HG03039 (cell line): ENCODE measurements around the gene ADAM19.

Experiments
- ATAC-seq: cut with Tn5 transposase; IDR thresholded peaks from one replicate; pipeline ENCODE4 v1.9.1; 2021; ENCODE audit warnings: mild to moderate bottlenecking, moderate library complexity; ENCODE audit not compliant: unreplicated experiment

The ADAM19 gene, protein sequence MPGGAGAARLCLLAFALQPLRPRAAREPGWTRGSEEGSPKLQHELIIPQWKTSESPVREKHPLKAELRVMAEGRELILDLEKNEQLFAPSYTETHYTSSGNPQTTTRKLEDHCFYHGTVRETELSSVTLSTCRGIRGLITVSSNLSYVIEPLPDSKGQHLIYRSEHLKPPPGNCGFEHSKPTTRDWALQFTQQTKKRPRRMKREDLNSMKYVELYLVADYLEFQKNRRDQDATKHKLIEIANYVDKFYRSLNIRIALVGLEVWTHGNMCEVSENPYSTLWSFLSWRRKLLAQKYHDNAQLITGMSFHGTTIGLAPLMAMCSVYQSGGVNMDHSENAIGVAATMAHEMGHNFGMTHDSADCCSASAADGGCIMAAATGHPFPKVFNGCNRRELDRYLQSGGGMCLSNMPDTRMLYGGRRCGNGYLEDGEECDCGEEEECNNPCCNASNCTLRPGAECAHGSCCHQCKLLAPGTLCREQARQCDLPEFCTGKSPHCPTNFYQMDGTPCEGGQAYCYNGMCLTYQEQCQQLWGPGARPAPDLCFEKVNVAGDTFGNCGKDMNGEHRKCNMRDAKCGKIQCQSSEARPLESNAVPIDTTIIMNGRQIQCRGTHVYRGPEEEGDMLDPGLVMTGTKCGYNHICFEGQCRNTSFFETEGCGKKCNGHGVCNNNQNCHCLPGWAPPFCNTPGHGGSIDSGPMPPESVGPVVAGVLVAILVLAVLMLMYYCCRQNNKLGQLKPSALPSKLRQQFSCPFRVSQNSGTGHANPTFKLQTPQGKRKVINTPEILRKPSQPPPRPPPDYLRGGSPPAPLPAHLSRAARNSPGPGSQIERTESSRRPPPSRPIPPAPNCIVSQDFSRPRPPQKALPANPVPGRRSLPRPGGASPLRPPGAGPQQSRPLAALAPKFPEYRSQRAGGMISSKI

DNA sequence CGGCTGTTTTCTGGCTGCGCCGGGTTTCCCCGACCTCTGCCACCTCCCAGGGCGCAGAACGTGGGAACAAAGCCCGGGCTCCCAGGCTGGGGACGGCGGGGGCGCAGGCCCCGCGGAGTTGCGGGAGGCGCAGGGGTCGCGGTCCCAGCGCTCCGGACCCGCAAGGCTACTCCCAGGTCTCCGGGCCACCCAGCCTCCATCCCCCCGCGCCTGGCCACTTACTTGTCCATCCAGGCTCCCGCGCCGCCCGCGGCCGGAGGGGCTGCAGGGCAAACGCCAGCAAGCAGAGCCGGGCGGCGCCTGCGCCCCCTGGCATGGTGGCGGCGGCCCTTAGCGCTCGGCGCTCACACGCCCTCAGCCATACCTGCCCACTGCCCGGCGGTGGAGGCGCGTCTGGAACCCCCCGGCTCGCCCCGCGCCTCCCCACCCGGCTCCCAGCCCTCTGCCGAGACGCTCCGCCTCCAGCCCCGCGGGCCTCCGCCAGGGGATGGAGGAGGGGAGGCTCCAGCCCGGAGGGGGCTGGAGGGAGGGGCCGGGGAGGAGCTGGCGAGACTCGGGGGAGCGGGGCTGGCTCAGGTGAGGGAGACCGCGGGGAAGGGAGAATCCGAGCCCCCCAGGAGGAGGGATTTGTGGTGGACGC lies at the start of gene ADAM19:
TSS of gene ADAM19 (minus strand) at position 395 of the 640 bp plus-strand sequence. CDS start at position 316, 79 bp downstream.
- ATAC-seq, result peak; percentile 41

DNA sequence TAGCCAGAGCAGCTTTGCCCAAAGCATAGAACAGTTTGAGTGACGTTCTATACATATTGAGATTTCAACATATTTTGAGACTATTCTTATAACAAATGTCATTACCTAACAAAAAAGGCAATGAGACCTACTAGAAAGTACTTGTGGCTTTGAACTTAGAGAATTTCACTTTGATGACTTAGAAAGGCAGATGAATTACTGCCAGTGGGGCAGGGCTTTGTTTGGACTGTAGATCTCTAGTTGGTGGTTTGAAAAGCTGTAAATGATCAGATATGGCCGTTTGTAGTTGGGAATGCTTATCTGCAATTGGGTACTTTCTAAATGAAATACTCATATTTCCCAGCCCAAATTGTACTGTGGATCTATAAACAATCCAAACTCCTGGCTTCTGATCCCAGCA lies 48.6 kb upstream of the ADAM19 start:
- ATAC-seq, result no peak

DNA sequence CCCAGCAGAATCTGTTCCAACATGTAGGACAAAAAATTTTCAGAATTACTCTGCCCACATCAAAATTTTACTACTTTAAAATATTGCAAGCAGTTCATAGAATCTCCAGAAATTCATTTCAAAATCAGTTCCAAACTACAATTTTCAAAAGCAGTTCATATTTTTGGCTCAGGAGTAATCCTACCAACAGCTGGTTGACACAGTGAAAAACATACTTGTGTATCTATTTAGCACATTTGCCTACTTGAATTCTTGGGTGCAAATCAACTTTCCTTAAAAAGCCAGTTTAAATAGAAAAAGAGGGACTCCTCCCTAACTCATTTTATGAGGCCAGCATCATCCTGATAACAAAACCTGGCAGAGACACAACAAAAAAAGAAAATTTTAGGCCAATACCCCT lies 45.2 kb upstream of the ADAM19 start:
- ATAC-seq, result no peak

GRCh38 chr5:157618191-157618765 lies 42.7 kb upstream of the ADAM19 start:
- no peak for ATAC-seq

DNA sequence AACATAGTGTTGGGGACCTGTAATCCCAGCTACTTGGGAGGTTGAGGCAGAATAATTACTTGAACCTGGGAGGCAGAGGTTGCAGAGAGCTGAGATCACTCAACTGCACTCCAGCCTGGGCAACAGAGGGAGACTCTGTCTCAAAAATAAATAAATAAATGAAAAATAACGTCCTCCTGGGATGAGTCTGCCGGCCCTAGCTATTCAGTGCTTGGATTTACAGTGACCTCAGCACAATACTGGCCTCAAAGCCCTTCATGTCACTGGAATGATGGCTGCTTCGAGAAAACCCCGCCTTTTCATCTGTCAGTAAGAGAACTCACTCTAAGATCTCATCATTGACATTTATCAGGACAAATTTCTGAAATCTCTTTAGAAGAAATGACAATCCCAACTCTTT lies 41.2 kb upstream of the ADAM19 start:
- ATAC-seq, result no peak

GRCh38 chr5:157613385-157614245 lies 38.0 kb upstream of the ADAM19 start:
- no peak for ATAC-seq

DNA sequence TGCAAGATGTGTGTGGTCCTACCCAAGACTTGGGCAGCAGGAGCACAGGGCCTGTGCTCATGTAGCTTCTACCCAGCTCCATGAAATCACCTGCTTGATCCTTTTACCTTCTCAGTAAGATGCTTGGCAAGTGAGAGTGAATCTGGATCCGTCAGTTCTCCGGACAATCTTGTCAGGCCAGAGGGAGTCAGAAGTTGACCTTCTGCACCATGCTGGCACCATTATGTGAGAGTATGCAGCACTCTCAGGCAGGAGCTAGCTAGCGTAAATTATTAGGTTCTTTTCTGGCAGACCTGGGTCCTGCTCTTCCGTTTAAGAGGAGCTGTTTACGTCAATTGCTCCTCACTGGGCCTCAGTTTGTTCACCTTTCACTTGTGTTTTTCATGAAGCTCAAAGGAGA lies 37.0 kb upstream of the ADAM19 start:
- no peak for ATAC-seq

DNA sequence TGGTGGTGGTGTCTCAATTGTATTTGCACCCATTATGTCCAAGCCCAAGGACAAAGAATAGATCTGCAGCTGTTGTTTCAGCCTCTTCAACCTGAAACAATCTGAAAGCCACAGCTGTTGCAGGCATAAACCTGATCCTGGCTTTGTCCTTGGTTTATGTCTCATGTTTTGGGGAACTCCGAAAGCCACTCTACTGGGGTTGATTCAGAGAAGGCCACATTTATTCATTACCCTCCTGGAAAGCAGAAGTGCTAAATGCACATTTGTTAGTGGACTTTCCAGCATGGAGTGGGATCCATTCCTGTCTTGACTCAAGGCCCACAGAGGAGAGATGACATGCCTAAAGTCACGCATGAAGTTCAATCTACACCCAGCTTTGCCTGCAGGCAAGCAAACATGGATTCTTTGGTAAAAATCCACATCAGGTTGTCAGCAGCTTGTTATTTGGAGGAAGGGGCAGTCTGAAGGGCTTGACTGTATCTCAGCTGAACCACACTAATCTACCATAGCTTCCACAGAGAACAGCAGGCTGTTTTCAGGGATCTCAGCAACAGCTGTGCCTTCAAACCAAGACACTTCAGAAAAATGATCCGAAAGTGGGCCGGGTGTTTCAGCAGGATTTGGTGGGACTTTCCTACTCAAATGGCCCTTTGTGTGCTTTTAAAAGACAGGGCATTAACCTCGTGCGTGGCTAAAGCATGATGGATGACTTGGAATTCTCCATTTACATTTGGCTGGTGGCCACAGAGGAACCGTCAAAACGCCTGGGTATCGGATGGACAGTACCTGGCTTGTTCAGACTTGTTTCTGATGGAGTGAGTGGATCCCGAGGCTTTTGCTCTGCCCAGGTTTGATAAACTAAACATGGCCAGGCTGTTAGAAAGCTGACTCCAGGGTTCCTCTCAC lies 36.2 kb upstream of the ADAM19 start:
- ATAC-seq, result peak; percentile 75

DNA sequence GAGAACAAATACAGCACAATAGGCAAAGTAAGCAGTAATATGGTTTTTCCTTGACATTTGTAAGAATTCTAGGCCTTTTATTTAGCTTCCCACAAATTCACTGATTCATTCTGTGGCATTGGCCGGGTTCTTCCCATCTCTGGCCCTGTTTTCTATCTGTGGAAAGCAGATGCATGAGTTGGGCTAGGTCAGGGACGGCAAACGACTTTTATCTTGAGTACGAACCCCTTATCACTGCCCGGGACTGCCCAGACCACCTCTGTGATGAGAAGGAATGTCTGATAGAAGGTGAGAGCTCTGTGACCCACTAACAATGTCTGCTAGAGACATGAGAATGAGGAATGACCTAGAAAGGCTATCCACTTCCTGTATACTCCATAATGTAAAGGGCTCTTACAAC lies 35.4 kb upstream of the ADAM19 start:
- no peak for ATAC-seq

DNA sequence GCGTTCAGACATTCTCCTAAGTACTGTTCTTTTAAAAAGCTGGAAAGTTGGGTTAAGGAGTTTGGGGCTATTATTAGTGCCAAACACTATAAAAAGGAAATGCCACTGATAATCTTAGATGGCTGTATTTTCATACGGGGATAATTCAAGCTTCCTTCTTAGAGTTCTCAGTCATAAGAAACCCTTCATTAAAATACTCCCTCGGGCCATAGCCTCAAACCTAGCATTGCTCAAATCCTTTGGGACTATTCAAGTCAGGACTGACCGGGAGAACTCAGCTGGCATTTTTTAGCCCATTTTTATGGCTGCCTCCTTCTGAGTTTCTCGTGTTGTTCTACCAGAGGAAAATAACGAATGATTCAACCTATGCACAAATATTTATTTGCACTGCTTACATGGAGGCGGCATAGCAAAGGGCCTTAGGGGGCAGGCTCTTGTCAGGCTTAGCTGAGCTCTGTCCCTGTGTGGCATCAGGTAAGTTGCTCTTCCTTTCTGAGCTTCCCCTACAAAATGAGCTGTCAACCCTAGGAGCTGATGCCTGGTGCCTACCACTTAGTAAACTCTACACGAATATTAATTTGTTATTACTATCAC lies 33.5 kb upstream of the ADAM19 start:
- no peak for ATAC-seq

GRCh38 chr5:157607371-157608161 lies 32.0 kb upstream of the ADAM19 start:
- ATAC-seq, result no peak

GRCh38 chr5:157606046-157606445 lies 30.5 kb upstream of the ADAM19 start:
- ATAC-seq, result no peak

GRCh38 chr5:157603333-157604190 lies 28.0 kb upstream of the ADAM19 start:
- ATAC-seq, result no peak

GRCh38 chr5:157602505-157602904 lies 26.9 kb upstream of the ADAM19 start:
- no peak for ATAC-seq

DNA sequence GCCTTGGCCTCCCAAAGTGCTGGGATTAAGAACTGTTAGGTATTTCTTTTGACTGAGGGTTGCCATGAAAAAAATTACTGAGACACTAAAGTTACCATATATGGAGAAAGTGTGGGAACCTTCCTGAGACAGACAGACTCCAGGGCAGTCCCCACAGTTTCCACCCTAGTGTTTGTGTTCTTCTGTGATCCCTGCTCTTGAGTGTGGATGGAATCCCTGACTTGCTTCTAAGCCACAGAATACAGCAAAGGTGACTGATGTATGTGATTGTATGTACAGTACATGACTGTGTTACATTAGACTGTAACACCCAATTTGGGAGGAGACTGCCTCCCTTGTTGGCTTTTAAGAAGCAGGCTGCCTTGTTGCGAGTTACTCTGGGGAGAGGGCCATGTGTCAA lies 24.7 kb upstream of the ADAM19 start:
- ATAC-seq, result no peak

DNA sequence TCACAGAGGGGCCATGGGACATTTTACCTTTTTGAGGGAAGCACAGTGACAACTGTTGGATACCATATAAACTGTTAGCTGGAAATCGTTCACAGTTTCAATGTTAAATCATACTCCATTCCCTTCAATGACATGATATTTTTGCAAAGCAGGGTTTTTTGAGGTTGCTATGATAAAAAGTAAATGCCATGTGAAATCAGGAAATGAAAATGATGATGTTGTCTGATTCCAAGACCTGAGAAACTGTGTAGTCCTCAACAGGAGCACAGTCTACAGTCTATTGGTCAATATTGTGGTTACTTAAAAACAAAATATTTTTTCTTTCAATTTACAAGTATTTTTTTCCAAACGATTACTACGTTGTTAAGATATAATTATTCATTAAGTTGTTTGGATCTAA lies 24.0 kb upstream of the ADAM19 start:
- ATAC-seq, result no peak

DNA sequence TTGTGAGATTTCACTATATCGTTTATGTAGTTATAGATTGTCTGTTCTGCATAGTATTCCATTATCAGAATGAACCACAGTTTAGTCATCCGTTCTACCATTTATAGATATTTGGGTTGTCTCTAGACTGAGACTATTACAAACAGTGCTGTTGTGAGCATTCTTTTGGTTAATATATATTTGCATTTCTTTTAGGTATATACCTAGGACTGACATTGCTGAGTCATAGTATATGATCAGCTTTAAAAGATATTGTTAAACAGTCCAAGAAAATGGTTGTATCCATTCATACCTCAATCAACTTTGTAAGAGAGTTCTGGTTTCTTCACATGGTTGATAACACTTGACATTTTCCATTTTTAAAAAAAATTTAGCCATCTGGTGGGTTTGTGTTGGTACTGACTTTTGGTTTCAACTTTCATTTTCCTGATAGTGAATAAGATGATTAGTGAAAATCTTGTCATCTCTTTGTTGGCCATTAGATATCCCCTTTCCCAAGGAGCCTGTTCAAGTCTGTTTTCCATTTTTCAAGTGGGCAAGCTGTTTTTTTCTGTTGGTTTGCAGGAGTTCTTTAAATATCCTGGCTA lies 22.9 kb upstream of the ADAM19 start:
- ATAC-seq, result no peak
